ENCODE results near the gene CDPF1. TPM values are rescaled to one million over a fixed set of nuclear protein-coding genes. Genes with fewer than 3 reads are reported as not detected.

CDPF1 gene
- total RNA-seq, 2 experiments from 2014 or later = 1.6 to 2.6 TPM

DNA sequence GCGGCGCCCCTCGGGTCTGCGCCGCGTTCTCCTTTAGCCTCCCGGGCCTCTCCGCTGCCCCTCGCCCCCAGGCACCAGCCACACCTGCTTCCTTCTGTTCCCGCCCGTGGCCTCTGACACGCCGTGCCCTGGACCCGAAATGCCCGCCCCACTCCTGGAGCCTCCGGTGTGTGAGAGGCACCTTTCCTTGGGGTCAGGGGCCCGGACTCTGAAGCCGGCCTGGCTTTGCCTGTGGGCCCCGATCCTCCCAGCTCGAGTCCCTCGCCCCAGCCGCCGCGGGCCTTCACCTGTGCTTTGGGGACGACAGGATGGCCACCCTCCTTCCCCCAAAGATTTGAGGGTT lies 661 bp upstream of the CDPF1 start:
- H3K27ac Mint-ChIP-seq = peak overlapping the region; percentile 76
- no peak for ATAC-seq (ENCODE audit: poor library complexity)
- Histone ChIP-seq H3K27ac (ENCODE audit: low read depth in 1 of 2, low read length in 2 of 2) (peak overlapping the region in 1 of 2 donors; percentile 65), H3K27me3 (ENCODE audit: control insufficient read depth in 1 of 2, insufficient read depth in 2 of 2, low read length in 2 of 2) (no peaks in the 10 kb centered on the region), H3K9me3 (ENCODE audit: control insufficient read depth in 1 of 2, insufficient read depth in 1 of 2, low read length in 2 of 2) (no peaks in the 10 kb centered on the region), H3K36me3 (ENCODE audit: insufficient read depth, low read length) (peaks cover 9% of the 10 kb centered on the region), H3K4me3 (ENCODE audit: low read length) (peak overlapping the region; percentile 79), H3K4me1 (ENCODE audit: insufficient read depth, low read length) (peaks cover 31% of the 10 kb centered on the region)
- H3K4me3 Mint-ChIP-seq = peak overlapping the region; percentile 86
- ChIA-PET POLR2A (interaction anchor here (0.8 to 3.9 kb wide), 12 partner anchors 9 to 237 kb away, joined by 3 to 30 read pairs (median 4); partner anchors contain the start of genes GTSE1, PPARA, TRMU and TTC38), CTCF (interaction anchor here (1.1 to 2.1 kb wide), 3 partner anchors 46 to 100 kb away, joined by 3 to 6 read pairs (median 3); partner anchors contain the start of gene GTSE1)
- H3K36me3 Mint-ChIP-seq (ENCODE audit: low read depth) = peaks cover 9% of the 10 kb centered on the region
- H3K9me3 Mint-ChIP-seq = no peaks in the 10 kb centered on the region
- TF ChIP-seq CTCF (IDR thresholded peaks at IDR 0.05) = no peak
- intact Hi-C loops (cut with DNase I, micrococcal nuclease) = loop anchor here (1.0 to 5.0 kb wide), 6 partner anchors 46 to 214 kb away; partner anchors contain the start of genes GTSE1 (in 2 of the 2) and PPARA (in 1 of the 2)
- peaks cover 32% of the 10 kb centered on the region for H3K4me1 Mint-ChIP-seq (ENCODE audit: low read depth)
- peak in 4 of 14 experiments; percentile 4 to 42 (median 8) for DNase-seq
- no peaks in the 10 kb centered on the region for H3K27me3 Mint-ChIP-seq

DNA sequence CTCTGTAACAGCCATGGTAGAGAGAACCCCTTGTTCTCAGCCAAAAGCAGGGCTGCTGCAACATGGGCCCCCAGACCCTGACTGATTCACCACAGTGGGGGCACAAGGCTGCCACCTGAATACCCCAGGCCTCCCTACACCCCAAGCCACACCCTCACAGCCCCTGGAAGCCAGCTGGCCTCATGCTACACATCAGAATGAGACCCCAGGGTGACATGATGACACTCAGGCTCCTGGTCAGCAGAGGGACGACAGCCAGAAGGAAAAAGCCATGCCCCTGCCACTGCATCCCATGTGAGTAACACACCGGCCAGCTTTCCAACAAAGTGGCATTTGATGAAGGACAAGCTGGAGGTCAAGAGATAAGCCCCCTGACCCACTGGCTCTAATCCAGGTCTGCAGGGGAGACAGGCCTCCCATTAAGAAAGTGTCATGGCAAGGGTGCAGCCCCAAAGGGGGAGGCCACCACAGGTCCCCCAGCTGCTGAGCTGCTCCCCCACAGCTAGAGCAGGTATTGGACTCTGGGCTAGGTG lies 2.6 kb downstream of the CDPF1 start:
- Mint-ChIP-seq H3K4me1 (ENCODE audit: low read depth) (peaks cover 27% of the 10 kb centered on the region), H3K9me3 (no peaks in the 10 kb centered on the region), H3K36me3 (ENCODE audit: low read depth) (peaks cover 19% of the 10 kb centered on the region), H3K4me3 (peak overlapping the region; percentile 77), H3K27ac (no peak overlapping the region), H3K27me3 (no peaks in the 10 kb centered on the region)
- H3K9me3 ChIP-seq (ENCODE audit: control insufficient read depth in 1 of 2, insufficient read depth in 1 of 2, low read length in 2 of 2) = no peaks in the 10 kb centered on the region
- POLR2A ChIA-PET = interaction anchor here (1.2 kb wide), 1 partner anchor 57 kb away, joined by 3 read pairs; no protein-coding TSS in a partner anchor
- H3K27ac ChIP-seq (ENCODE audit: low read depth in 1 of 2, low read length in 2 of 2) = no peak overlapping the region
- no peak for ATAC-seq (ENCODE audit: poor library complexity)
- intact Hi-C loops (cut with DNase I, micrococcal nuclease) = loop anchor here in 1 of 2 experiments (10.0 kb wide), 1 partner anchor 233 kb away; no protein-coding TSS in a partner anchor
- peaks cover 31% of the 10 kb centered on the region for H3K4me1 ChIP-seq (ENCODE audit: insufficient read depth, low read length)
- no peak for DNase-seq
- CTCF ChIA-PET = no interaction called here
- H3K4me3 ChIP-seq (ENCODE audit: low read length) = no peak overlapping the region
- TF ChIP-seq CTCF (IDR thresholded peaks at IDR 0.05) = no peak
- H3K36me3 ChIP-seq (ENCODE audit: insufficient read depth, low read length) = peaks cover 24% of the 10 kb centered on the region
- H3K27me3 ChIP-seq (ENCODE audit: control insufficient read depth in 1 of 2, insufficient read depth in 2 of 2, low read length in 2 of 2) = no peaks in the 10 kb centered on the region

- Mint-ChIP-seq H3K9me3 (no peaks in the 10 kb centered on the region), H3K36me3 (ENCODE audit: low read depth) (peaks cover 19% of the 10 kb centered on the region), H3K4me1 (ENCODE audit: low read depth) (peaks cover 16% of the 10 kb centered on the region), H3K27ac (no peak overlapping the region), H3K4me3 (no peak overlapping the region), H3K27me3 (no peaks in the 10 kb centered on the region)
- H3K27me3 ChIP-seq (ENCODE audit: control insufficient read depth in 1 of 2, insufficient read depth in 2 of 2, low read length in 2 of 2) = no peaks in the 10 kb centered on the region
- no peak overlapping the region for H3K27ac ChIP-seq (ENCODE audit: low read depth in 1 of 2, low read length in 2 of 2)
- H3K36me3 ChIP-seq (ENCODE audit: insufficient read depth, low read length) = peaks cover 24% of the 10 kb centered on the region
- ChIA-PET POLR2A (no interaction called here), CTCF (no interaction called here)
- intact Hi-C loops (cut with DNase I, micrococcal nuclease) = loop anchor here in 1 of 2 experiments (10.0 kb wide), 1 partner anchor 231 kb away; no protein-coding TSS in a partner anchor
- peaks cover 28% of the 10 kb centered on the region for H3K4me1 ChIP-seq (ENCODE audit: insufficient read depth, low read length)
- H3K9me3 ChIP-seq (ENCODE audit: control insufficient read depth in 1 of 2, insufficient read depth in 1 of 2, low read length in 2 of 2) = no peaks in the 10 kb centered on the region
- no peak for TF ChIP-seq CTCF (IDR thresholded peaks at IDR 0.05)
- H3K4me3 ChIP-seq (ENCODE audit: low read length) = no peak overlapping the region
- no peak for ATAC-seq (ENCODE audit: poor library complexity)
- no peak for DNase-seq
Measured at GRCh38 chr22:46246178-46246577, 3.9 kb downstream of the CDPF1 start.
